ENCODE measurements around the gene FAM13A. TPM values are rescaled to one million over a fixed set of nuclear protein-coding genes. Genes with fewer than 3 reads are reported as not detected.
"Not testable (repeated sequence)": the region's sequence is repeated elsewhere in the genome, so short reads cannot be mapped to it uniquely, and the experiment has no call there.

FAM13A gene
- total RNA-seq, 4 donors from 2014 or later = 5.2 to 19.1 (median 8.2) TPM

- intact Hi-C loops (cut with DNase I) = no loop called here
- Histone ChIP-seq H3K36me3 (peaks cover 0 to 10% (median 0%) of the 10 kb centered on the region in 3 donors), H3K27me3 (no peaks in the 10 kb centered on the region), H3K9me3 (no peaks in the 10 kb centered on the region), H3K4me3 (no peak overlapping the region), H3K27ac (no peak overlapping the region), H3K4me1 (no peaks in the 10 kb centered on the region)
- TF ChIP-seq CTCF (IDR thresholded peaks at IDR 0.05) = no peak
- TF ChIP-seq POLR2A (IDR thresholded peaks at IDR 0.05) = no peak
- no peak for DNase-seq
- 85 to 94% methylated on average over 6 of the region's 6 CpGs for WGBS, 2 donors
Measured at GRCh38 chr4:89007338-89007939, 49.5 kb downstream of the FAM13A start.

GRCh38 chr4:89006307-89006706, 50.7 kb downstream of the FAM13A start:
- TF ChIP-seq POLR2A (IDR thresholded peaks at IDR 0.05) = no peak
- H3K36me3 ChIP-seq = peaks cover 0 to 10% (median 0%) of the 10 kb centered on the region in 3 donors
- no peak overlapping the region for H3K27ac ChIP-seq
- H3K9me3 ChIP-seq = no peaks in the 10 kb centered on the region
- 92 to 100% methylated on average over 1 to 2 of the region's 5 CpGs for WGBS, 2 donors
- no peaks in the 10 kb centered on the region for H3K27me3 ChIP-seq
- DNase-seq = no peak
- no peaks in the 10 kb centered on the region for H3K4me1 ChIP-seq
- intact Hi-C loops (cut with DNase I) = no loop called here
- no peak overlapping the region for H3K4me3 ChIP-seq

- intact Hi-C loops (cut with DNase I); H3K4me3 ChIP-seq: not testable (repeated sequence)
- 82 to 100% methylated on average over 1 of the region's 1 CpG for WGBS, 2 donors
Measured at GRCh38 chr4:89005066-89005465, 51.9 kb downstream of the FAM13A start.

GRCh38 chr4:89001647-89002445, 55.1 kb downstream of the FAM13A start:
- no peak for DNase-seq
- intact Hi-C loops (cut with DNase I) = no loop called here
- no peaks in the 10 kb centered on the region for H3K4me1 ChIP-seq
- TF ChIP-seq CTCF (IDR thresholded peaks at IDR 0.05) = no peak
- no peak for TF ChIP-seq POLR2A (IDR thresholded peaks at IDR 0.05)
- WGBS, 2 donors = 64 to 69% methylated on average over 9 of the region's 9 CpGs
- H3K27me3 ChIP-seq = no peaks in the 10 kb centered on the region
- H3K4me3 ChIP-seq = no peak overlapping the region
- no peak overlapping the region for H3K27ac ChIP-seq
- H3K9me3 ChIP-seq = no peaks in the 10 kb centered on the region
- peaks cover 0 to 7% (median 0%) of the 10 kb centered on the region in 3 donors for H3K36me3 ChIP-seq

More at GRCh38 chr4:89005066-89005465, 51.9 kb downstream of the FAM13A start:
- H3K27ac ChIP-seq, H3K9me3 ChIP-seq, H3K36me3 ChIP-seq, H3K4me1 ChIP-seq, DNase-seq, H3K27me3 ChIP-seq: not testable (repeated sequence)

GRCh38 chr4:89000844-89001360, 56.1 kb downstream of the FAM13A start:
- DNase-seq = no peak
- Histone ChIP-seq H3K4me1 (no peaks in the 10 kb centered on the region), H3K36me3 (no peaks in the 10 kb centered on the region), H3K27me3 (no peaks in the 10 kb centered on the region), H3K27ac (no peak overlapping the region), H3K9me3 (no peaks in the 10 kb centered on the region), H3K4me3 (no peak overlapping the region)
- 80 to 85% methylated on average over 3 of the region's 3 CpGs for WGBS, 2 donors
- intact Hi-C loops (cut with DNase I) = no loop called here
- no peak for TF ChIP-seq POLR2A (IDR thresholded peaks at IDR 0.05)

GRCh38 chr4:89000382-89000781, 56.6 kb downstream of the FAM13A start:
- no peak for TF ChIP-seq CTCF (IDR thresholded peaks at IDR 0.05)
- TF ChIP-seq POLR2A (IDR thresholded peaks at IDR 0.05) = no peak
- H3K27me3 ChIP-seq = no peaks in the 10 kb centered on the region
- no peaks in the 10 kb centered on the region for H3K4me1 ChIP-seq
- 89 to 91% methylated on average over 1 of the region's 1 CpG for WGBS, 2 donors
- H3K27ac ChIP-seq = no peak overlapping the region
- H3K4me3 ChIP-seq = no peak overlapping the region
- H3K36me3 ChIP-seq = no peaks in the 10 kb centered on the region
- intact Hi-C loops (cut with DNase I) = no loop called here
- no peaks in the 10 kb centered on the region for H3K9me3 ChIP-seq
- no peak for DNase-seq

Data from esophagus squamous epithelium (tissue), 5 donors.